Activated T-helper 1 cell treated with anti-CD3 and anti-CD28 coated beads, Interleukin-12 subunit alpha, Interleukin-12 subunit beta, Interleukin-2, Interleukin-4 antibody, amounts not matched to agents 30 ng/mL and 10 ng/mL and 1 ng/mL, durations not matched to agents 14 hours and 24 hours and 36 hours (primary cell): ENCODE measurements around the gene METTL22. TPM values are rescaled to one million over a fixed set of nuclear protein-coding genes. Genes with fewer than 3 reads are reported as not detected.

Source experiments
- DNase-seq: peaks from one replicate; pipeline ENCODE4 v3.0.0; 2021; ENCODE audit warnings: low spot score
- H3K27ac Mint-ChIP-seq: one replicate; pipeline ENCODE4 v1.8.0; 2021; ENCODE audit warnings: mild to moderate bottlenecking, mixed read lengths
- H3K27me3 Mint-ChIP-seq: one replicate; pipeline ENCODE4 v1.8.0; 2022; ENCODE audit warnings: mild to moderate bottlenecking, moderate library complexity, mixed read lengths; ENCODE audit not compliant: insufficient read depth
- H3K36me3 Mint-ChIP-seq: one replicate; pipeline ENCODE4 v1.8.0; 2021; ENCODE audit warnings: low read depth, mixed read lengths
- H3K4me1 Mint-ChIP-seq: one replicate; pipeline ENCODE4 v1.8.0; 2021; ENCODE audit warnings: low read depth, mixed read lengths
- H3K4me3 Mint-ChIP-seq: one replicate; pipeline ENCODE4 v1.8.0; 2021; ENCODE audit warnings: mild to moderate bottlenecking, moderate library complexity, mixed read lengths
- H3K9me3 Mint-ChIP-seq: one replicate; pipeline ENCODE4 v1.8.0; 2021; ENCODE audit warnings: mixed read lengths
- intact Hi-C: fragments of 100-400 bp; cut with micrococcal nuclease; formaldehyde crosslinking; loops from one replicate; pipeline ENCODE4 v1.15.1; 2024
- total RNA-seq: library from RNA; stranded (reverse); gene quantifications from 2 replicates; pipeline ENCODE4 v1.2.3, GENCODE V29; 2022

METTL22 gene
- total RNA-seq, 1 donor from 2014 or later, result 32.0 TPM

DNA sequence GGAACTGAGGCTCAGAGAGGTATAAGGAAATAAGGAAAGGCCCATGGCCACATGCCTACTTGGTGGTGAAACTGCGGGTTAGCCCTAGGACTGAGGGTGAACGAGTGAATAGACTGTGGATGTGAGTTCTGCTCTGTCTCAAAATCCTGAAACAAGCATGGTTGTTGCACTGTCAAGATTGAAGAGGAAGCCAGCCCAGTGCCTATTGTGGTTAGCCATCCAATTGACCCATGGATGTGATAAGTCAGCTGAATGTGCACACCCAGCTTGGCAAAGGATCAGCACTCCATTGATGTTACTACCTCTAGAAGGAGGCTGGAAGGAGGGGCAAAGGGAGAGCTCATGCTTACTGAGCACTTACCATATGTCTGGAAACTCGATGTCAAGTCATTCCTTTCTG is 35.6 kb upstream of the METTL22 start:
- no peak for DNase-seq
- H3K27ac Mint-ChIP-seq, result no peak overlapping the region
- no peak overlapping the region for H3K4me3 Mint-ChIP-seq
- no peaks in the 10 kb centered on the region for H3K4me1 Mint-ChIP-seq
- no peaks in the 10 kb centered on the region for H3K9me3 Mint-ChIP-seq
- no peaks in the 10 kb centered on the region for H3K36me3 Mint-ChIP-seq
- intact Hi-C loops, result no loop called here
- peaks cover 19% of the 10 kb centered on the region for H3K27me3 Mint-ChIP-seq

DNA sequence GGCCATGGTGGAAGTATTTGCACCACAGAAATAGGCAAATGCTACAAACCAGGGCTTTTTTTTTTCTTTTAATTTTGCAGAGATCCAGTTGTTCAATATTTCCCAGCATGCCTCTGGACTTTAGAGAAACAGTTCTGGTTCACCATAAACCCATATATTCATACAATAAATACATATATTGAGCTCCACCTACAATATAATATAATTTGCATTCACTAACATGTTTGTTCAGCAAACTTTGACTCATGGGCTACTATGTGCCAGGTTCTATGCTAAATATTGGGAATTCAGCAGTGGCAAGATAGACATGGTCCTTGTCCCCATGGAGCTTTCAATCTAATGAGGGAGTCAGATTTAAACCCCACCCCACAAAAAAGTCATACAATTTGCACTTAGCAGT is 34.4 kb upstream of the METTL22 start:
- Mint-ChIP-seq H3K4me1 (no peaks in the 10 kb centered on the region), H3K4me3 (no peak overlapping the region)

DNA sequence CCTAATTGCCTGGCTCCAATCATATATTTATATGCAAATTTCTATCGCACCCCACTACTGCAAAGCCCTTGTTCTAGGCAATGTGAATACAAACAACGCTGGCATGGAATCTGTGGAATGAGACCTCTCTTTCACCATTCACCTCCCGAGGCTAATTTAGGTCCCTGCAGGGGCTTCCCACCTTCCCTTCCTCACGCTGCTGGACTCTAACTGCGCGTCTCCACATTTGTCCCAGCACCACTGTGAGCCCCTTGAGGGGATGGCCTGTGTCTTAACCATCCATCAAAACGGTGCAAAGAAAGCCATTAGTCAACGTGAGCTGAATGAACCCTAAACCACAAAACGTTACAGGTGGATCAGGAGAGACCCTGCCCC is 32.8 kb upstream of the METTL22 start:
- Mint-ChIP-seq H3K36me3 (no peaks in the 10 kb centered on the region), H3K4me1 (no peaks in the 10 kb centered on the region), H3K27me3 (peaks cover 19% of the 10 kb centered on the region), H3K4me3 (no peak overlapping the region), H3K27ac (no peak overlapping the region), H3K9me3 (no peaks in the 10 kb centered on the region)
- intact Hi-C loops, result no loop called here
- DNase-seq, result no peak

More for the DNA sequence above, 34.4 kb upstream of the METTL22 start:
- H3K27ac Mint-ChIP-seq, result no peak overlapping the region
- intact Hi-C loops, result no loop called here
- no peak for DNase-seq
- H3K27me3 Mint-ChIP-seq, result peaks cover 19% of the 10 kb centered on the region
- H3K9me3 Mint-ChIP-seq, result no peaks in the 10 kb centered on the region
- H3K36me3 Mint-ChIP-seq, result no peaks in the 10 kb centered on the region

DNA sequence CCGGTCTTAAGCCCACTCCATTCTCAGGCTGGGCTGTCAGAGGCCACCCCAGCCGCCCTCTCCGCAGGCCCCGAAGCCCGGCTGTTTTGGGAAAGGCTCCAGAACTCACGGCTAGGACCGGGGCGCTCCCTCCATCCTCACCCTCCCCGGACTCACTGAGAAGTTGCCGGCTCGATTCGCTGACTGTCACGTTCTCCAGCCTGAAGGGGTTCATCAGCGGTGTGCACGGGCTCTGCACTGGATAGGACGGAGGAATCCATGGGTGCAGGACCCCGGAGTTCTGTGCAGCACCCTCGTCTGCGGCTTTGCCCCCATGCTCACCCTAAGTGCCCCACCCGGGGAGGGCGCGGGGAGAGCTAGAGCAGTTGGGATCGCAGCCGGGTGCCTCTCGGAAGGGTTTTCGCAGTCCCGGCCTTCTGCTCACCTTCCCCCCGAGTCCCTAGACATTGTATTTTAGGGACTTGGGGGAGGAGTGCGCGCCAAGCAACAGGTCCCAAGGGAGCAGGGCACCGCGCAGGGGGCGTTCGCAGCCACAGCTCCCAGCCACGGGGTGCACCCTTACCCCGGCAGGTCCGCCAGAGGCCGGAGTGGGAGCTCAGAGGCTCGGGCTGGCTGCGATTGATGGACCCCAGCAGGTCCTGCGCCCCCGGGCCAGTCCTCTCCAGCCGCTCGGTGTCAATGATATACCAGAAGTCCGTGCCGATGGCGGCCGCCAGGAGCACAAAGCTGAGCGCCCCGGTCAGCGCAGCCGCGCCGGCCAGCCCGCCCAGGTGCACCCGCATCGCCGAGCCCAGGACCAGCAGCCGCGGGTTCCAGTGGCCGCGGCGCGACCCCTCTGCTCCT is 32.2 kb upstream of the METTL22 start:
- Mint-ChIP-seq H3K4me3 (no peak overlapping the region), H3K9me3 (no peaks in the 10 kb centered on the region), H3K27me3 (peaks cover 19% of the 10 kb centered on the region), H3K4me1 (no peaks in the 10 kb centered on the region), H3K36me3 (no peaks in the 10 kb centered on the region), H3K27ac (no peak overlapping the region)
- no peak for DNase-seq
- intact Hi-C loops, result no loop called here

DNA sequence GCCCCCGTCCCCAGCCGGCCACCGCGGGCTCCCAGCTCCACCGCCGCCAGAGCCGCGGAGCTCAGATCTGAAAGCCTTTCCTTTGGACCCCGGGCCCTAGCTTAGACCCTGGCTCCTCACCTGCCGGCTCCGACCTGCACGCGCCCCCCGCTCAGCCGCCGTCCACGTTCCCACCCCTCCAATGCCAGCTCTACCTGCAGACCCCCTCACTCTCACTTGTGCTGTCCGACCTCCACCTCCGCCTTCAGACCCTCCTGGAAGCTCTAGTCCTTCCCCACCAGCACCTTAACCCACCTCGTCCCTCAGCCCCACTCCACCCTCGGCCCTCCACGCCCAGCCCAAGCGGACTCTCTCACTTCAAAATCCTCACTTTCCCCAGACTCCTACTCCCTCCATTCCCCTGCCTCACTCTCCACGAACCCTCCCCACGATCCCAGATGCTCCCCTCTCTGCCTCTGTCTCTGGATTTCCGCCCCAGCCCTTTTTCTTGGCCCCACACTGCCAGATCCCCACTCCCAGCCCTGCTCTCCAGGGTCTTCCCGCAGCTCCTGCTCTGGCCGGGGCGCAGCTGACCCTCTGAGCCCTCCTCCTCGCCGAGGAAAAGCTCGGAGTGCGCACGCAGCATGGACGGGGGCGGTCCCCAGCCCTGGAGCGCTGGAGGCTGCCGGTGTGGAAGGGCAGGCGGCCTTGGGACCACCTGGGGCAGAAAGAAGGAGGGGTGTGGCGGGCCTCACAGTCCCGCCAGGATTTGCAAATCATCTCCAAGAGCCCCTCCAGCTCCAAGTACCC is 31.4 kb upstream of the METTL22 start, which contains the start of gene TMEM114:
TMEM114 (minus strand) TSS at position 612 of the 789 bp plus-strand sequence. CDS start 673 bp downstream, outside the sequence.
- Mint-ChIP-seq H3K36me3 (no peaks in the 10 kb centered on the region), H3K4me3 (no peak within 1 kb of the TSS), H3K27me3 (peaks cover 19% of the 10 kb centered on the region), H3K4me1 (no peaks in the 10 kb centered on the region), H3K9me3 (no peaks in the 10 kb centered on the region), H3K27ac (no peak within 1 kb of the TSS)
- no peak for DNase-seq
- intact Hi-C loops, result no loop called here

DNA sequence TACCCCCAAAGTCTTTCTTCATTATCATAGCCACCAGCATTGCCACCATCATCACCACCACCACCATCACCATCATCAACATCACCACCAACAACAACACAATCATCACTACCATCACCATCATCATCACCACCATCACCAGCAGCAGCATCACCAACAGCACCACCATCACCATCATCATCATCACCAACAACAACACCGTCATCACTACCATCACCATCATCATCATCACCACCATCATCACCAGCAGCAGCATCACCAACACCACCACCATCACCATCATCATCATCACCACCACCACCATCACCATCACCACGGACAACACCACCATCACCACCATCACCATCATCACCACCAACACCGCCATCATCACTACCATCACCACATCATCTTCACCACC is 30.7 kb upstream of the METTL22 start:
- no peak for DNase-seq
- peaks cover 19% of the 10 kb centered on the region for H3K27me3 Mint-ChIP-seq
- no peaks in the 10 kb centered on the region for H3K36me3 Mint-ChIP-seq
- intact Hi-C loops, result no loop called here
- no peak overlapping the region for H3K4me3 Mint-ChIP-seq
- no peaks in the 10 kb centered on the region for H3K9me3 Mint-ChIP-seq
- H3K27ac Mint-ChIP-seq, result no peak overlapping the region
- no peaks in the 10 kb centered on the region for H3K4me1 Mint-ChIP-seq

DNA sequence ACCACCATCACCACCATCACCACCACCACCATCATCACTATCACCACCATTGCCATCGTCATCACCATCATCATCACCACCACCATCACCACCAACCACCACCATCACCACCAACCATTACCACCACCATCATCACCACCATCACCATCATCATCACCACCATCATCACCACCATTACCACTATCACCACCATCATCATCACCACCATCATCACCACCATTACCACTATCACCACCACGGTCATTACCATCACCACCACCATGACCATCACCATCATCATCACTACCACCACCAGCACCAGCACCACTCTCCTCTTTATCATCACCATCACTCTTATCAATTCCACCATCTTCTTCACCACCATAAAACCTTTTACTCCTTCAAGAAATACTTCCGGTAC is 30.0 kb upstream of the METTL22 start:
- no peak for DNase-seq
- no peaks in the 10 kb centered on the region for H3K36me3 Mint-ChIP-seq
- no peaks in the 10 kb centered on the region for H3K4me1 Mint-ChIP-seq
- H3K27ac Mint-ChIP-seq, result no peak overlapping the region
- intact Hi-C loops, result no loop called here
- H3K9me3 Mint-ChIP-seq, result no peaks in the 10 kb centered on the region
- peaks cover 19% of the 10 kb centered on the region for H3K27me3 Mint-ChIP-seq
- H3K4me3 Mint-ChIP-seq, result no peak overlapping the region

DNA sequence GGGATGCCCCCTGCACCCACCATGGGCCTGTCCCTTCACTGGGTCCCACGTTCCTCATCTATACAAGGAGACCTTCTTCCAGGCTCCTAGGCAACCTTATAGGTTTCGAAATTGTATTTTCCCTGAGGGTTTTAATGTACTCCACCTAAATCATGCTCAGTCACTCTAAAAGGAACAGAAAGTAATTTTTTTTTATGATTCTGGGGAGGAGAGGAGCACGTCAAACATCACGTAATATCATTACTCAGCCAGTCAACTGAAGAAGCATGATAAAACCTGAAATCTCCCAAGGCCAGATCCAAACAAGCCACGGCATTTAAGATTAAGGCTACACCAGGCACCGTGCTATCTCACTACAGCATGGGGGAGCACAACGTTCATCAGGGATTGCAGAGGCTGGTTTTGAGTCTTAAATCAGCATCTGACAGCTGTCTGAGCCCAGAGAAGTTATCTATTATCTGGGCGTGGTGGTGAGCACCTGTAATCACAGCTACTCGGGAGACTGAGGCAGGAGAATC is 27.3 kb upstream of the METTL22 start:
- no peaks in the 10 kb centered on the region for H3K9me3 Mint-ChIP-seq
- peaks cover 7% of the 10 kb centered on the region for H3K27me3 Mint-ChIP-seq
- H3K36me3 Mint-ChIP-seq, result no peaks in the 10 kb centered on the region
- no peaks in the 10 kb centered on the region for H3K4me1 Mint-ChIP-seq
- DNase-seq, result no peak
- H3K4me3 Mint-ChIP-seq, result no peak overlapping the region
- intact Hi-C loops, result no loop called here
- no peak overlapping the region for H3K27ac Mint-ChIP-seq

DNA sequence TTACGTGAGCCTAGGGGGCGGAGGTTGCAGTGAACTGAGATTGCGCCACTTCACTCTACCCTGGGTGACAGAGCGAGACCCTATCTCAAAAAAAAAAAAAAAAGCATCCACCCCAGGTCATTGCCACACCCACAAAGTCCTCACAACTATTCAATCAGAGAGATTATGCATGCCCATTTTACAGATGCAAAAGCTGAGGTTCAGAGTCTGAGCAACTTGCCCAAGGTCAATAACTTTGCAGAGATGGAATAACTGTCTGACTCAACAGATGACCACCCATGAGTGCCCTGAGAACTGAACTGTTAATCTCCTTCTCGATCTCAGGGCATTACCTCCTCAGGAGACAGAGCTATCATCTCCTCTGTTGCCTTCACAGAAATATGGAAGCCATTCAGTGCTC is 25.7 kb upstream of the METTL22 start:
- no peaks in the 10 kb centered on the region for H3K36me3 Mint-ChIP-seq
- intact Hi-C loops, result no loop called here
- no peaks in the 10 kb centered on the region for H3K27me3 Mint-ChIP-seq
- no peak overlapping the region for H3K27ac Mint-ChIP-seq
- H3K4me1 Mint-ChIP-seq, result no peaks in the 10 kb centered on the region
- DNase-seq, result no peak
- H3K4me3 Mint-ChIP-seq, result no peak overlapping the region
- H3K9me3 Mint-ChIP-seq, result no peaks in the 10 kb centered on the region

DNA sequence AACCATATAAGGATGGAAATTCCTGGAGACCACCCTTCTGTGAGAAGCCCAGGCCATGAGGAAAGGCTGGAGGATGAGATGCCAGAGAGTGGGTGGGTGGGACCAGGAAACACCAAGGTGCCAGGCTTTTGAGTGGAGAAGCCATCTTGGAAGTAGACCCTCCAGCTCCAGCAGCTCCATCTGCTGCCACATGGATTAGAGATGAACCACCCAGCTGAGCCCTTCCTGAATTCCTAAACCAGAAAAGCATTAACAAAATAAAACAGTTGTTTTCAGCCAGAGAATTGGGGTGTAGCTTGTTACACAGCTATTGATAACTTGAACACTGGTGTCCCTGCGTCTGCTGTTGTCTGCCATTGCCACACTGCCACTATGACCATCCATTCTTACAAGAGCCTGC is 24.9 kb upstream of the METTL22 start:
- H3K27ac Mint-ChIP-seq, result no peak overlapping the region
- DNase-seq, result no peak
- H3K27me3 Mint-ChIP-seq, result no peaks in the 10 kb centered on the region
- H3K36me3 Mint-ChIP-seq, result no peaks in the 10 kb centered on the region
- no peaks in the 10 kb centered on the region for H3K9me3 Mint-ChIP-seq
- no peaks in the 10 kb centered on the region for H3K4me1 Mint-ChIP-seq
- intact Hi-C loops, result no loop called here
- no peak overlapping the region for H3K4me3 Mint-ChIP-seq

DNA sequence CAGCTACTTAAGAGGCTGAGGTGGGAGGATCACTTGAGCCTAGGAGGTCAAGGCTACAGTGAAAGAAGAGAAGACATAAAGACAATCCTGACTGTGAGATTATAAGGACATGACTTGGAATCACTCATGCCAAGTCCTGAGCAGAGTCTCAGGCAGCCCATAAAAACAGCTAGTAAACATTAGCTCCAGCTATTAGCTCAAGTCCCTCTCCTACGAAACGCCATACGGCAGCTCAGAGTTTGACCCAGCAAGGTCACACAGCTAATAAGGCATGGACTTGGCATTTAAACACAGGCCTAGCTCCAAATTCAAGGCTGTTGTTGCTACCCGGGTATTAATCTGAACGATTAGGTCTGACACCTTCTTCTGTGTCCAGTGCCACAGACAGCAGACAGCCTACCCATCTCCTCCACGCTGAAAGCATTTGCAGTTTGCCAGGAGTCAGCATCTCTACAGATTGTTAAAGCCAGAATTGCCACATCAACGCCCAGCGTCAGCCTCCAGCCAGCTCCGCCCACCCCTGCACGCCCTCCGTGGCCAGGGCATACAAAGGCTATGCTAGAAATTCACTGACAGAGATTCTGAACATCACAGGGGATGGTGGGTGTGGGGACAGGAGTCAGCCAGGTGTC is 21.2 kb upstream of the METTL22 start:
- Mint-ChIP-seq H3K4me3 (no peak overlapping the region), H3K27ac (no peak overlapping the region), H3K27me3 (no peaks in the 10 kb centered on the region), H3K4me1 (no peaks in the 10 kb centered on the region), H3K36me3 (no peaks in the 10 kb centered on the region), H3K9me3 (no peaks in the 10 kb centered on the region)
- intact Hi-C loops, result no loop called here
- no peak for DNase-seq

DNA sequence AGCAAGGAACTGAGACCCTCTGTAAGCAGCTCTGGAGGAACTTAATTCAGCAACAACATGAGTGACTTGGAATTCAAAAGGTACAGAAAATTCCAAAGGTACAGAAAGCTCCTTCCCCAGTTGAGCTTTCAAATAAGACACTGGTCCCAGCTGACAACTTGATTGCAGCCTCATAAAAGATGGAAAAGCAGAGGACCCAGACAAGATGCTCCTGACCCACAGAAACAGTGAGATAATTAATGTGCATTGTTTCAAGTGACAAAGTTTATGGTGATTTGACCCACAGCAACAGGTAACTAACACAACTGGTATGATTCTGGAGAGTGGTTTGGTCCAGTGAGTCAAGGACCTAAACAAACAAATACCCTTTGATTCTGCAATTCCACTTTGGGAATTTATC is 15.9 kb upstream of the METTL22 start:
- H3K27ac Mint-ChIP-seq, result no peak overlapping the region
- H3K4me3 Mint-ChIP-seq, result no peak overlapping the region
- no peaks in the 10 kb centered on the region for H3K9me3 Mint-ChIP-seq
- H3K36me3 Mint-ChIP-seq, result no peaks in the 10 kb centered on the region
- no peaks in the 10 kb centered on the region for H3K4me1 Mint-ChIP-seq
- intact Hi-C loops, result no loop called here
- DNase-seq, result no peak
- peaks cover 2% of the 10 kb centered on the region for H3K27me3 Mint-ChIP-seq

DNA sequence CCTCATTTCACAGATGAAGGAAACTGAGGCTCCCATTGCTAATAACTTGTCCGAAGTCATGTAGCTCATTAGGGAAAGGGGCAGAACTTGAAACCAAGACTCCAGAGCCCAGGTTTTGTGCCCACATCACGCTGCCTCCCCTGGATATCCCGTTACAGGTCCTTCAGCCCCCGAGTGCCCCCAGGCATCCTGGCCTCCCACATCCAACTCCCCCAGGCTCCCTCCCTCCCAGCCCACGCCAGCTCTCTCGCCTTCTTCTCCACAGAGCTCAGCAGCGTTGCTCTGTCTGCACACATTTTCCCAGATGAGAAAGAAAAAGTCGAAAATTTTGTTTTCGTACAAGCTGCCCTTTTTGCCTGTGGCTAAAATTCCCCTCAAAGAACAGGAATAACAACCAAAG is 14.3 kb upstream of the METTL22 start:
- H3K27ac Mint-ChIP-seq, result no peak overlapping the region
- intact Hi-C loops, result no loop called here
- no peaks in the 10 kb centered on the region for H3K4me1 Mint-ChIP-seq
- no peak overlapping the region for H3K4me3 Mint-ChIP-seq
- no peaks in the 10 kb centered on the region for H3K36me3 Mint-ChIP-seq
- DNase-seq, result no peak
- H3K9me3 Mint-ChIP-seq, result no peaks in the 10 kb centered on the region
- peaks cover 2% of the 10 kb centered on the region for H3K27me3 Mint-ChIP-seq
